Gastroesophageal sphincter (tissue), 3 donors: ENCODE measurements around the gene HECTD4.

Source experiments
- CTCF ChIP-seq, 4 experiments: fragments of 200-600 bp in 2 of 4; fragments of 450-650 bp in 2 of 4; sonication (generic) in 1 of 4; IDR thresholded peaks; one replicate each; pipeline ENCODE4 v1.5.1; 2017 to 2019; ENCODE audit warnings: antibody characterized with exemption in 4 of 4, mild to moderate bottlenecking in 2 of 4, moderate library complexity in 2 of 4
- EP300 ChIP-seq: sonication (generic); formaldehyde crosslinking; IDR thresholded peaks from one replicate; pipeline ENCODE4 v1.6.1; 2017; ENCODE audit warnings: antibody characterized with exemption, mild to moderate bottlenecking
- POLR2A ChIP-seq, 2 donors: fragments of 450-650 bp; IDR thresholded peaks; one replicate each; pipeline ENCODE4 v1.6.1; 2017; ENCODE audit warnings: antibody characterized with exemption in 2 of 2, mild to moderate bottlenecking in 2 of 2, moderate library complexity in 1 of 2

DNA sequence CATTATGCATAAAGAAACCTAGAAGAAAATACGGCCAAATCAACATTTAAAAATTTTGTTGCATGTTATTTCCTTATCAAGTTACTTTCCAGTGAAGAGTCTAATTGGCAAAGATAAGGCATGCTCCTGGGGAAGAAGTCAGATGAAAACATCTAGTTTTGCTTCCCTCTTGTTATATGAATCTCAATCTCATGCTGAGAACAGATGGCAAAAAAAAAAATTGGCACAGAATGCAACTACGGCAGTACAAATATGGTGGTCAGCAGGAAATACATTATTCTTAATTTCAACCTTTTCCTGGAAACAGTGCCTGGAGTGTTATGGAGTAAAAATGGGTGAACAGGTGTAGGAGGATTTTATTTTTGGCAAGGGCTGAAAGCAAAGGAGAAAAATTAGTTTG lies 32.8 kb downstream of the HECTD4 start:
- TF ChIP-seq CTCF (IDR thresholded peaks at IDR 0.05) (no peak), EP300 (no peak), POLR2A (IDR thresholded peaks at IDR 0.05) (no peak)
